Skeletal muscle cell (primary cell): ENCODE data around the gene ODC1.
A peak's percentile ranks its signal among the peaks of the same experiment; 100 is the strongest.
"Not testable (repeated sequence)": the region's sequence is repeated elsewhere in the genome, so short reads cannot be mapped to it uniquely, and the experiment has no call there.

Source experiments
- DNase-seq: peaks from one replicate; pipeline ENCODE4 v3.0.0-alpha.2; 2010; ENCODE audit warnings: low read depth
- H3K4me3 ChIP-seq: 2 replicates; pipeline ENCODE4 v1.5.1; 2011; ENCODE audit warnings: low read depth, mild to moderate bottlenecking, control low read depth, low read length, moderate library complexity

The ODC1 gene

GRCh38 chr2:10457846-10458598 lies 9.9 kb upstream of the ODC1 start:
- DNase-seq = peak; percentile 36
- no peak overlapping the region for H3K4me3 ChIP-seq

- DNase-seq, H3K4me3 ChIP-seq: not testable (repeated sequence)
Measured at GRCh38 chr2:10457195-10457594, 9.1 kb upstream of the ODC1 start.

- DNase-seq = no peak
- H3K4me3 ChIP-seq = no peak overlapping the region
Measured at GRCh38 chr2:10454505-10454904, 6.4 kb upstream of the ODC1 start.

GRCh38 chr2:10453905-10454298 lies 5.8 kb upstream of the ODC1 start:
- no peak for DNase-seq
- no peak overlapping the region for H3K4me3 ChIP-seq

GRCh38 chr2:10452956-10453904 lies 5.1 kb upstream of the ODC1 start:
- H3K4me3 ChIP-seq = no peak overlapping the region
- no peak for DNase-seq

GRCh38 chr2:10452312-10452711 lies 4.2 kb upstream of the ODC1 start:
- DNase-seq = peak; percentile 52
- H3K4me3 ChIP-seq = no peak overlapping the region

- H3K4me3 ChIP-seq = no peak overlapping the region
- no peak for DNase-seq
Measured at GRCh38 chr2:10451819-10452218, 3.7 kb upstream of the ODC1 start.

GRCh38 chr2:10449838-10450691 lies 1.9 kb upstream of the ODC1 start:
- H3K4me3 ChIP-seq = no peak overlapping the region
- DNase-seq = no peak

- peak overlapping the region; percentile 74 for H3K4me3 ChIP-seq
- no peak for DNase-seq
Measured at GRCh38 chr2:10449486-10449831, 1.3 kb upstream of the ODC1 start.

GRCh38 chr2:10448576-10449485 lies 704 bp upstream of the ODC1 start:
- peak; percentile 67 for DNase-seq

GRCh38 chr2:10447300-10447894 lies 730 bp downstream of the ODC1 start:
- no peak for DNase-seq
- peak overlapping the region; percentile 65 for H3K4me3 ChIP-seq

More at GRCh38 chr2:10448576-10449485, 704 bp upstream of the ODC1 start:
- H3K4me3 ChIP-seq = peak overlapping the region; percentile 74

GRCh38 chr2:10446631-10447030 lies 1.5 kb downstream of the ODC1 start:
- no peak for DNase-seq
- H3K4me3 ChIP-seq = peak overlapping the region; percentile 65

GRCh38 chr2:10444463-10444862 lies 3.7 kb downstream of the ODC1 start:
- no peak for DNase-seq
- H3K4me3 ChIP-seq = no peak overlapping the region

- not testable (repeated sequence) for DNase-seq
Measured at GRCh38 chr2:10442469-10443126, 5.5 kb downstream of the ODC1 start.

GRCh38 chr2:10441948-10442347 lies 6.2 kb downstream of the ODC1 start:
- no peak for DNase-seq
- H3K4me3 ChIP-seq = no peak overlapping the region

More at GRCh38 chr2:10442469-10443126, 5.5 kb downstream of the ODC1 start:
- not testable (repeated sequence) for H3K4me3 ChIP-seq

GRCh38 chr2:10440736-10441135 lies 7.4 kb downstream of the ODC1 start:
- H3K4me3 ChIP-seq = no peak overlapping the region
- no peak for DNase-seq

- no peak overlapping the region for H3K4me3 ChIP-seq
- no peak for DNase-seq
Measured at GRCh38 chr2:10439971-10440370, 8.2 kb downstream of the ODC1 start.
